Kidney glomerular epithelial cell (primary cell): ENCODE data around the gene LPP.

Experiments
- DNase-seq: peaks from one replicate; lab custom pipeline; 2025; lab: John Stamatoyannopoulos, UW

Gene LPP

DNA sequence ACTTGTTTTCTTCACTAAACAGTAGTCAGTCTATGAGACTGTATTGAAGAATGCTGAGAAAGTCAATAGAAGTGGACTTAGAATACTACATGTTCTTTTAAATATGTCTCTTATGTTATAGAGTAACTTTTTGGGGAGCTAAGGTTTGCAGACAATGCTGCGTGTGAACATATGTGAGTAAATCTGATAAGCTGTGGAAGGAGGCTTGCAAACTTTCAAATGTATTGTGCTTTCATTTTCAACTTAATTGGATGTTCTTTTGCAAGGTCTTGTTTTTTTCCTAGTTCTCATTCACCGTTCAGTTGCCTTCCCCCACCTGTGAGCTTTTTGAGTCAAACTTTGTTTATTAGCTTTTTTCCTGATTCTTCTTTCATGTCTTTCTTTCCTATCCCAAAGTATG, 176.2 kb downstream of the LPP start:
- no peak for DNase-seq

- DNase-seq: no peak
Observed at GRCh38 chr3:188331166-188331565, 177.2 kb downstream of the LPP start.

GRCh38 chr3:188332085-188332484, 178.1 kb downstream of the LPP start:
- DNase-seq: no peak

- no peak for DNase-seq
Observed at GRCh38 chr3:188335656-188336055, 181.7 kb downstream of the LPP start.

GRCh38 chr3:188336178-188336577, 182.2 kb downstream of the LPP start:
- no peak for DNase-seq

GRCh38 chr3:188337232-188337631, 183.3 kb downstream of the LPP start:
- DNase-seq: no peak

DNA sequence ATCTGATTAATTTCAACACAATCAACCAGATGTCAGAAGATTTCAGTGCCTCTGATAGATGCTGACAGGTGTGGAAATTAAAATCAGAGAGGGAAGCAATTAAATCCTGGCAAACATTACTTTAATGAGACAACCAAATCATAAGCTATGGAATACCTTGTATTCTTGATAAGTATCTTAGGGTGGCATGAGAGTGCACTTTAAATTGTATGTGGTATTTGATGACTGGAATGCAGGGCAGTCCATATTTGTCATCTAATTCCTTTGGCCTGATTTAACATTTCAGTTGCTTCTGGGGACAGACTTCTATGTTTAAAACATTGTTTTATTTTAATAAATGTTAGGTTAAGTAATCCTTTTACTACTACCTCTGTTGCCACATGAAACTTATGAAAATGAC, 184.1 kb downstream of the LPP start:
- DNase-seq: no peak

- no peak for DNase-seq
Observed at GRCh38 chr3:188339410-188340295, 185.7 kb downstream of the LPP start.

- DNase-seq: no peak
Observed at GRCh38 chr3:188341501-188341900, 187.5 kb downstream of the LPP start.

- no peak for DNase-seq
Observed at GRCh38 chr3:188342991-188343732, 189.2 kb downstream of the LPP start.

DNA sequence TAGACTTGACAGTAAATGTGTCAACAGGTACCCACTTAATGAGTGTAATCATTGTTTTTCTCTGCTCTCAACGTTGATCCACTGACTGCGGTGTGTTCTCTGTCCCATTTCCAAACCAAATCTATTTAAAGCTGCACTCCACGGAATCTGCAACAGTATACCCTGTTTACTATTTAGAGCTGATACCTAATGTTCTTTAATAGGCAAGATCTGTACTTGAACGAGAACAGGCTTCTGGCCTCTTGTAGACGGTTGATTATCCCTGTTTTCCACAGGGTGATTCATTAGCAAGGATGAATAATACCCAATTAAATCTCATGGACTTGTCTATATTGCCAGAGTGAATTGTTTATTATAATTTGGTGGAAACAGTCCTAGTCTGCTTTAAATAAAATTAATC, 189.9 kb downstream of the LPP start:
- no peak for DNase-seq

DNA sequence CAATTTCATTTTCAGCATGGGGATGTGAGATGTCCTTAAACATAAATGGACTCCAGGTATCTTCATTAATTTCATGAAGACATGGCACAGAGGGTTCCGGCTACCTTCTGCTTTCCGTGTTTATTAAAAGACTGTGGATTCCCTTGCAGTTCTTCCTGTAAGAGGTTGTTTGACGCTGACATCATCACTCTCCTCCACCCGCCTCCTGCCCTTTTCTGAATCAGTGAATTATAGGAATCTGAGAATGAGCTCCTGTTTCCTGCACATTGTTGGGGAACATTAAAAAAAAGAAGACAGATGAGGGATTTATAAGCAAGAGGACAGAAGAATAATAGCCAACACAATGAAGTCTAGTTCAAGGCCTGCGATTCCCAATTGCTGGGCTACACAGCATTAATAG, 191.3 kb downstream of the LPP start:
- DNase-seq: peak; percentile 87

GRCh38 chr3:188348435-188349244, 194.7 kb downstream of the LPP start:
- peak; percentile 98 for DNase-seq

- no peak for DNase-seq
Observed at GRCh38 chr3:188349351-188349901, 195.5 kb downstream of the LPP start.

GRCh38 chr3:188349933-188350332, 196.0 kb downstream of the LPP start:
- no peak for DNase-seq

- DNase-seq: no peak
Observed at GRCh38 chr3:188350961-188351360, 197.0 kb downstream of the LPP start.

- no peak for DNase-seq
Observed at GRCh38 chr3:188351648-188352047, 197.7 kb downstream of the LPP start.

- no peak for DNase-seq
Observed at GRCh38 chr3:188352196-188352927, 198.4 kb downstream of the LPP start.

- DNase-seq: no peak
Observed at GRCh38 chr3:188353426-188353825, 199.5 kb downstream of the LPP start.

GRCh38 chr3:188358787-188359493, 205.0 kb downstream of the LPP start:
- no peak for DNase-seq

DNA sequence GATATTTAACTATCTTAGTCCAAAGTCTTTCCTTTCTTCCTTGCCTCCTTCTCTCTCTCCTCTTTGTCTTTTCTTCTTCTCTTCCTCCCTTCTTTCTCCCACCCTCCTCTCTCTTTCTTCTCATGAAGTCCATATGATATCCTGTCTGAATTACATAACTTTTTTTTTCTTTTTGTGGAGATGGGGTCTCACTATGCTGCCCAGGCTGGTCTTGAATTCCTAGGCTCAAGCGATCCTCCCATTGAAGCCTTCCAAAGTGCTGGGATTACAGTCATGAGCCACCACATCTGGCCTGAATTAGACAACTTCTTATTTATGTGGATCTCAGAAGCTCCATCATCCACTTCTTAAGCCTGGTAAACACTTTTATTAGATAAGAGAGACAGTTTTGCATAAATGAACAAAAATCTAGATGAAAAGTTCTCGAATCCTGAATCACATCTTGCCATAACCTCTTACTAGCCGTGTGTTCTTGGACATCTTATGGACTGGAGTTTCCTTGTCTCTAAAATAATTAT, 206.5 kb downstream of the LPP start:
- DNase-seq: no peak
